HG03354 (cell line): ENCODE data around the gene RFX5.
"Not testable (repeated sequence)": the region's sequence is repeated elsewhere in the genome, so short reads cannot be mapped to it uniquely, and the experiment has no call there.

Source experiments
- ATAC-seq: cut with Tn5 transposase; IDR thresholded peaks from one replicate; pipeline ENCODE4 v1.9.1; 2021; ENCODE audit warnings: mild to moderate bottlenecking; ENCODE audit not compliant: unreplicated experiment, poor library complexity, severe bottlenecking

The RFX5 gene

DNA sequence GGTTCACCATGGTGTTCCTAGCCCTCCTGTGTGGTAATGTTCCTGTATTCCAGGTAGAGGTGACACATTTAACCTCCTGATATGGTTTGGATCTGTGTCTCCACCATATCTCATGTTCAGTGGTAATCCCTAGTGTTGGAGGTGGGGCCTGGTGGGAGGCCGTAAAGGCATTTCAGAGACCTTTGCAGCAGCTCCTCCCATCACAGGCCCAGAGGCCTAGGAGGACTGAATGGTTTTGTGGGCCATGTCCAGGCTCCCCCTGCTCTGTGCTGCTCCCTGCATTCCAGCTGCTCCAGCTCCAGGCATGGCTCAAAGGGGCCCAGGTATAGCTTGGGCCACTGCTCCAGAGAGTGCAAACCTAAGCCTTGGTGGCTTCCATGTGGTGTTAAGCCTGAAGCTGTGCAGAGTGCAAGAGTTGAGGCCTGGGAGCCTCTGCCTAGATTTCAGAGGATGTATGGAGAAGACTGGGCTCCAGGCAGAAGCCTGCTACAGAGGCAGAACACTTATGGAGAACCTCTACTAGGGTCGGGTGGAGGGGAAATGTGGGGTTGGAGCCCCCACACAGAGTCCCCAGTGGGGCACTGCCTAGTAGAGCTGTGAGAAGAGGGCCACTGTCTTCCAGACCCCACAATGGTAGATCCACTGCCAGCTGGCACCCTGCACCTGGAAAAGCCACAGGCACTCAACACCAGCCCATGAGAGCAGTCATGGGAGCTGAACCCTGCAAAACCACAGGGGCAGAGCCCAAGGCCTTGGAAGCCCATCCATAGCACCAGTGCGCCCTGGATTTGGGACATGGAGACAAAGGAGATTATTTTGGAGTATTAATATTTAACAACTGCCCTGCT, 15.5 kb upstream of the RFX5 start:
- ATAC-seq: no peak

GRCh38 chr1:151361883-151362282, 14.8 kb upstream of the RFX5 start:
- ATAC-seq: no peak

- no peak for ATAC-seq
Observed at GRCh38 chr1:151356696-151357095, 9.6 kb upstream of the RFX5 start.

DNA sequence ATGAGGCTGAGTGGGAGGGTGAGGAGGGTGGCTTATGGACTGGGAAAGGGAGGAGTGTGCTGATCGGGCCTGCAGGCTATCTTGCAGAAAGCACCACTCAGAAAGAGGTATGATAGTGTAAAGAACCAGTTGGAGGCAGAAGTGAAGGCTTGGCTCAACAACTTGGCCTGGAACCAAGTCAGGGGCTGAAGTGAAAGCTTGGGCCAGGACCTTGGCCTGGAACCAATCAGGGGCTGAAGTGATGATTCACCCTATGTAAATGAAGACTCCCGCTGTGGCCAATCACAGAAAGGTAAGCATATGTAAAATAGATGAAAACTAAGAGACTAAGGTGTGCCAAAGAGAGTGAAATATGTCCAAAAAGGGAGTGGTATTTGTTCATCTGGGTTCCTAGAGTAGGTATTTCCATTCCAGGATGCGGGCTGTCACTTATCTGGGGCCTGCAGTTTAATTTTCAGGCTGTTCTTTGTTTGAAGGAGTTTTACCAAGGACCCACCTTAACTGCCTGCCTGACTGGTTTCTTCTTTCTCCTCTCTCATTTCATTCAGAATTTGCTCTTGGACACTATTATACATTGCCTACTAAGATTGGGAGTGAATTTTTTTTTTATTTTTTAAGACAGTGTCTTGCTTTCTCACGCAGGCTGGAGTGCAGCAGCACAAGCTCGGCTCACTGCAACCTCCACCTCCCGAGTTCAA, 5.1 kb upstream of the RFX5 start:
- ATAC-seq: no peak

DNA sequence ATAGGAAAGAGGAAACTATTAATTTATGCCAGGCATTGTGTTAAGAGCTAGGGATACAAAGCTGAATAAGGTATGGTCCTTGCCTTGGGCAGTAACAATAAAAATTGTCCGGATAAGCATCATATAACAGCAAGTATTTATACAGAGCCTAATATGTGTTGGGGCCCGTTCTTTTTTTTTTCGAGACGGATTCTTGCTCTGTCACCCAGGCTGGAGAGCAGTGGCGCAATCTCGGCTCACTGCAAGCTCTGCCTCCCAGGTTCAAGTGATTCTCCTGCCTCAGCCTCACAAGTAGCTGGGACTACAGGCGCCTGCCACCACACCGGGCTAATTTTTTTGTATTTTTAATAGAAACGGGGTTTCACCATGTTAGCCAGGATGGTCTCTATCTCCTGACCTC, 3.3 kb upstream of the RFX5 start:
- not testable (repeated sequence) for ATAC-seq

GRCh38 chr1:151347523-151348246, 633 bp upstream of the RFX5 start:
- ATAC-seq: no peak

GRCh38 chr1:151346082-151346768, 827 bp downstream of the RFX5 start:
- no peak for ATAC-seq

DNA sequence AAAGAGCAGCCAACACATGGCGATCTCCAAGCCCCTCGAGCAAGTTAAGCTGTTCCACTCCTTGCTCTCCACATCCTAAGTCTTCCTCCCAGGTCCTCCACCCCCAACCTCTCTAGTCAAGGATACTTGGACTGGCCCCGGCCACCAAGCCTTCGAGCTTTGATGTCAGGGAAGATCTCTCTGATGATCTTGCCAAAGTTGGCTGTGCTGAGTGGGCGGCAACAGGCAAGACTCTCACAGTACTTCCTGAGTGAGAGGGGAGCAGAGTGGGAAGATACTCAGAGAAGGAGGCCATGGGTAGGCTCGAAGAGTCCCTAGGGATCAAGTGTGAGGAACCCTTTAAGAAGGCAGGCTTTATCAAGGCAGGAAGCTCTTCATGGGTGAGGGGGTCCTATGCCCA, 2.8 kb downstream of the RFX5 start:
- no peak for ATAC-seq

- ATAC-seq: no peak
Observed at GRCh38 chr1:151343587-151343986, 3.5 kb downstream of the RFX5 start.

GRCh38 chr1:151342569-151342968, 4.5 kb downstream of the RFX5 start:
- no peak for ATAC-seq

GRCh38 chr1:151342021-151342420, 5.0 kb downstream of the RFX5 start:
- ATAC-seq: no peak

- ATAC-seq: peak; percentile 68
Observed at GRCh38 chr1:151340870-151341754, 5.9 kb downstream of the RFX5 start.

GRCh38 chr1:151336556-151336955, 10.5 kb downstream of the RFX5 start:
- no peak for ATAC-seq

- no peak for ATAC-seq
Observed at GRCh38 chr1:151334822-151335221, 12.2 kb downstream of the RFX5 start.

- ATAC-seq: peak; percentile 17
Observed at GRCh38 chr1:151327903-151328674, 19.0 kb downstream of the RFX5 start.

DNA sequence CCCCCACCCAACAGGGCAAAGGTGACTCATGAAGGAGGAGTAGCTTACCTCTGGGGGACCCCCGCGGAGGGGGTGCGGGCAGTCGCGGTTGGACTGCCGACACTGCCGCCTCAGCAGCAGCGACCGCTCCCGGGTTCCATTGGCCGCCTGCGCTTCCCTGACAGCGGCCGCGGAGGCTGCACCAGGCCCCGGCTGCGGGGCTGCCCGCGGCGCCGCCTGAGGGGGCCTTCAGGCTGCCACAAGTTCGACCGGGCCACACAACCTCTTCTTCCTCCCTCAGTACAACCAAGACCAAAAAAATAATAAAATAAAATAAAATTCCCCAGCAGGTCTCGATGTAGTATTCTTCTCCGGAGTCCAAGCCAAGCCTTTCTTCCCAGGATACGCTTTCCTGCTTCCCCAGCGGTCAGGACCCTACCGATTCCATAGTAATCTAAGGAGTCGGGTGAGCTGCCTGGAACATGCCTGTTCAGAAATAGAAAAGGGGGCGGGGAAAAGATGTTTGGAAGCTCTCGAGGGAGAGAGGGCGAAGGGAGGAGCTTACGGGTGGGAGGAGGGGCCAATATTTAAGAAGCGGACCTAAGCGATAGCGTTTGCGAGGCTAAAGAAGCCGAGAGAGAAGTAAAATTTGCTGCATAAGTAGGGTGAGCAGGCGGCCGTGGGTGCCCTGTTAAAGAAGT, 19.7 kb downstream of the RFX5 start, which contains the start of gene PI4KB:
Gene PI4KB (minus strand): TSS at position 194 of the 680 bp plus-strand sequence. CDS start 10,935 bp downstream, outside the sequence.
- ATAC-seq: peak; percentile 90

- peak; percentile 51 for ATAC-seq
Observed at GRCh38 chr1:151326619-151327222, 20.3 kb downstream of the RFX5 start.
